H1 (cell line): ENCODE data around the gene OR51M1. TPM values are rescaled to one million over a fixed set of nuclear protein-coding genes. Genes with fewer than 3 reads are reported as not detected.

Experiments used
- CTCF ChIA-PET: fragments of 300-600 bp; sonication (Branson Sonifier 250); formaldehyde crosslinking; loops from one replicate; lab custom pipeline; 2021; ENCODE audit not compliant: partially characterized antibody; lab: Charles Lee
- POLR2A ChIA-PET: fragments of 300-600 bp; sonication (Branson Sonifier 250); formaldehyde crosslinking; loops from one replicate; lab custom pipeline; 2021; ENCODE audit warnings: inconsistent platforms; ENCODE audit not compliant: partially characterized antibody; lab: Charles Lee
- DNase-seq, 2 experiments: peaks; one replicate each; pipeline versions ENCODE4 v3.0.0 to v3.0.0-alpha.2; 2010 to 2022; ENCODE audit warnings: low spot score in 2 of 2, low read depth in 1 of 2, mixed read lengths in 1 of 2
- FAIRE-seq: peaks from 2 replicates; lab custom pipeline; 2011; peaks lifted over from hg19 to GRCh38; lab: Jason Lieb, UNC
- H2AFZ ChIP-seq: 2 replicates; pipeline ENCODE4 v1.8.1; 2012; ENCODE audit warnings: low read length, inconsistent platforms
- H2AK5ac ChIP-seq: 2 replicates; pipeline ENCODE4 v1.6.1; 2013; ENCODE audit warnings: low read depth, low read length
- H2BK120ac ChIP-seq: replicated peaks from 2 replicates; pipeline ENCODE3; 2013; ENCODE audit warnings: low read depth, low read length, inconsistent platforms
- H2BK12ac ChIP-seq: 2 replicates; pipeline ENCODE4 v1.6.1; 2013; ENCODE audit warnings: low read depth, low read length
- H2BK15ac ChIP-seq: 2 replicates; pipeline ENCODE4 v1.6.1; 2013; ENCODE audit warnings: low read length
- H2BK20ac ChIP-seq: 2 replicates; pipeline ENCODE4 v1.6.1; 2013; ENCODE audit warnings: low read length
- H2BK5ac ChIP-seq: 2 replicates; pipeline ENCODE4 v1.6.1; 2013; ENCODE audit warnings: low read depth, low read length
- H3K14ac ChIP-seq: 2 replicates; pipeline ENCODE4 v1.6.1; 2013; ENCODE audit warnings: inconsistent platforms; ENCODE audit not compliant: insufficient read length
- H3K18ac ChIP-seq: 2 replicates; pipeline ENCODE4 v1.6.1; 2013; ENCODE audit warnings: low read length; ENCODE audit errors: extremely low read depth
- H3K23ac ChIP-seq: 2 replicates; pipeline ENCODE4 v1.6.1; 2013; ENCODE audit warnings: inconsistent platforms; ENCODE audit not compliant: insufficient read length
- H3K23me2 ChIP-seq: 2 replicates; pipeline ENCODE4 v1.6.1; 2013; ENCODE audit warnings: low read depth, low read length
- H3K27ac ChIP-seq: 2 replicates; pipeline ENCODE4 v1.6.1; 2011; ENCODE audit warnings: low read depth, low read length, inconsistent platforms
- H3K27me3 ChIP-seq, 4 experiments: replicated peaks in 1 of 4; 1 replicate in 1 of 4; 2 replicates in 3 of 4; pipeline versions ENCODE4 v1.6.1 to v1.8.1; 2011 to 2013; ENCODE audit warnings: low read length in 3 of 4, mild to moderate bottlenecking in 3 of 4, inconsistent platforms in 2 of 4, mixed read lengths in 2 of 4, moderate library complexity in 1 of 4; ENCODE audit not compliant: control insufficient read depth in 3 of 4, insufficient read depth in 3 of 4; ENCODE audit errors: extremely low read depth in 1 of 4
- H3K36me3 ChIP-seq, 4 experiments: 2 replicates each; pipeline versions ENCODE4 v1.6.1 to v1.8.1; 2011 to 2013; ENCODE audit warnings: mild to moderate bottlenecking in 4 of 4, low read length in 3 of 4, moderate library complexity in 2 of 4, control low read depth in 1 of 4, inconsistent platforms in 1 of 4; ENCODE audit not compliant: insufficient read depth in 4 of 4, control insufficient read depth in 2 of 4
- H3K4ac ChIP-seq: replicated peaks from 2 replicates; pipeline ENCODE3; 2013; ENCODE audit warnings: low read length, low read depth, mixed read lengths, inconsistent platforms; ENCODE audit not compliant: insufficient read length
- H3K4me1 ChIP-seq, 4 experiments: replicated peaks in 1 of 4; 1 replicate in 1 of 4; 2 replicates in 3 of 4; pipeline versions ENCODE4 v1.6.1 to v1.8.1; 2011 to 2013; ENCODE audit warnings: low read length in 3 of 4, inconsistent platforms in 2 of 4, mixed read lengths in 1 of 4; ENCODE audit not compliant: insufficient read depth in 4 of 4, control insufficient read depth in 3 of 4
- H3K4me2 ChIP-seq, 2 experiments: 2 replicates each; pipeline versions ENCODE4 v1.6.1 to v1.8.1; 2011 to 2013; ENCODE audit warnings: low read depth in 2 of 2, low read length in 2 of 2, control low read depth in 1 of 2, inconsistent platforms in 1 of 2, mild to moderate bottlenecking in 1 of 2; ENCODE audit not compliant: insufficient read depth in 1 of 2
- H3K4me3 ChIP-seq, 4 experiments: fragments of 200-600, 300-600 bp in 1 of 4; sonication (generic), shearing (Covaris generic), sonication (Bioruptor Twin) in 1 of 4; 2 replicates each; pipeline versions ENCODE4 v1.5.1 to v1.8.1; 2011 to 2016; ENCODE audit warnings: low read length in 4 of 4, low read depth in 3 of 4, control low read depth in 2 of 4, inconsistent platforms in 2 of 4, mild to moderate bottlenecking in 2 of 4, mixed read lengths in 1 of 4, moderate library complexity in 1 of 4; ENCODE audit not compliant: insufficient read depth in 2 of 4; ENCODE audit errors: extremely low read depth in 1 of 4
- H3K56ac ChIP-seq: replicated peaks from 2 replicates; pipeline ENCODE3; 2013; ENCODE audit warnings: low read depth, mild to moderate bottlenecking, mixed read lengths, low read length, inconsistent platforms; ENCODE audit not compliant: insufficient read length
- H3K79me1 ChIP-seq: 2 replicates; pipeline ENCODE4 v1.6.1; 2013; ENCODE audit warnings: low read depth, low read length, control low read depth
- H3K79me2 ChIP-seq, 2 experiments: 2 replicates each; pipeline versions ENCODE4 v1.6.1 to v1.8.1; 2012 to 2013; ENCODE audit warnings: low read length in 2 of 2, mild to moderate bottlenecking in 2 of 2, inconsistent platforms in 1 of 2; ENCODE audit not compliant: insufficient read depth in 2 of 2, control insufficient read depth in 1 of 2
- H3K9ac ChIP-seq, 4 experiments: replicated peaks in 1 of 4; 1 replicate in 1 of 4; 2 replicates in 3 of 4; pipeline versions ENCODE4 v1.6.1 to v1.8.1; 2011 to 2013; ENCODE audit warnings: low read depth in 3 of 4, low read length in 3 of 4, control low read depth in 2 of 4, mild to moderate bottlenecking in 2 of 4, moderate library complexity in 2 of 4, inconsistent platforms in 1 of 4; ENCODE audit errors: extremely low read depth in 1 of 4
- H3K9me3 ChIP-seq, 2 experiments: 2 replicates each; pipeline versions ENCODE4 v1.6.1 to v1.8.1; 2012 to 2013; ENCODE audit warnings: mild to moderate bottlenecking in 2 of 2, moderate library complexity in 2 of 2, control low read depth in 1 of 2, inconsistent platforms in 1 of 2, low read depth in 1 of 2, low read length in 1 of 2, mixed read lengths in 1 of 2; ENCODE audit not compliant: insufficient read depth in 2 of 2
- H4K20me1 ChIP-seq, 2 experiments: replicated peaks in 1 of 2; 2 replicates each; pipeline versions ENCODE3 to v1.8.1; 2011 to 2013; ENCODE audit warnings: inconsistent platforms in 2 of 2, low read length in 2 of 2, mild to moderate bottlenecking in 1 of 2; ENCODE audit not compliant: insufficient read depth in 2 of 2, control insufficient read depth in 1 of 2
- H4K5ac ChIP-seq: 2 replicates; pipeline ENCODE4 v1.6.1; 2013; ENCODE audit warnings: low read length, low read depth, mixed read lengths, inconsistent platforms; ENCODE audit not compliant: insufficient read length
- H4K8ac ChIP-seq: 2 replicates; pipeline ENCODE4 v1.8.0; 2013; ENCODE audit warnings: mild to moderate bottlenecking, moderate library complexity, low read length, inconsistent platforms; ENCODE audit not compliant: insufficient read depth; ENCODE audit errors: extremely low read depth
- H4K91ac ChIP-seq: replicated peaks from 2 replicates; pipeline ENCODE3; 2013; ENCODE audit warnings: low read length, mixed read lengths, inconsistent platforms; ENCODE audit not compliant: insufficient read length
- CBX8 ChIP-seq: fragments of 300-800, 300-1000 bp; sonication (generic); IDR thresholded peaks from 2 replicates; pipeline ENCODE4 v1.7.1; 2016; ENCODE audit warnings: low read depth, low read length, borderline replicate concordance
- HDAC2 ChIP-seq, 2 experiments: fragments of 300-600 bp in 1 of 2; sonication (generic) in 1 of 2; IDR thresholded peaks; 2 replicates each; pipeline ENCODE4 v1.6.1; 2011 to 2012; ENCODE audit warnings: low read depth in 2 of 2, low read length in 2 of 2, mild to moderate bottlenecking in 2 of 2, moderate library complexity in 2 of 2, borderline replicate concordance in 1 of 2, inconsistent platforms in 1 of 2
- PHF8 ChIP-seq: fragments of 200-600 bp; sonication (generic); conservative IDR thresholded peaks from 2 replicates; pipeline ENCODE4 v1.7.1; 2012; ENCODE audit warnings: low read depth, mild to moderate bottlenecking, inconsistent platforms, low read length, moderate library complexity
- TCF12 ChIP-seq: IDR thresholded peaks from 2 replicates; pipeline ENCODE4 v1.6.1; 2011; ENCODE audit warnings: low read depth, mild to moderate bottlenecking, low read length
- YY1 ChIP-seq: IDR thresholded peaks from 2 replicates; pipeline ENCODE4 v1.6.1; 2011; ENCODE audit warnings: low read depth, mild to moderate bottlenecking, low read length
- WGBS, 2 experiments: shearing (Covaris generic) in 1 of 2; methylation state at CpG; one replicate each; pipeline versions ENCODE4 v1.1.6 to v1.1.7; 2013 to 2015; ENCODE audit warnings: low lambda C conversion rate in 2 of 2, mixed read lengths in 2 of 2, inconsistent platforms in 1 of 2, low coverage in 1 of 2, missing lambda C conversion rate in 1 of 2; ENCODE audit not compliant: insufficient replicate concordance in 2 of 2, insufficient coverage in 1 of 2, insufficient read length in 1 of 2; ENCODE audit errors: extremely low coverage in 1 of 2, missing lambda C conversion rate in 1 of 2; 5-methylcytosine and 5-hydroxymethylcytosine counted together
- polyA plus RNA-seq, 7 experiments: library from polyadenylated mRNA; depleted of rRNA in 3 of 7; stranded (reverse) in 5 of 7; unstranded in 2 of 7; fragments of >200 nt in 5 of 7; fragments of 200-250 nt in 2 of 7; gene quantifications; 1 replicate in 5 of 7; 2 replicates in 1 of 7; 4 replicates in 1 of 7; pipeline versions ENCODE4 v1.2.1 to v1.2.3, GENCODE V29; 2011 to 2013; ENCODE audit warnings: missing spikeins in 2 of 7, mixed read lengths in 2 of 7
- total RNA-seq: library from RNA; stranded (reverse); fragmentation: NEBNext Ultra II Directional; extraction: Animal tissue kit (Norgen Biotek cat#: 25700); gene quantifications from 2 replicates; pipeline ENCODE4 v1.2.1, GENCODE V29; 2021

The OR51M1 gene
- total and polyA plus RNA-seq, 2 of the 8 experiments (the other 6 are each of a cell fraction or from before 2014, with no cell fraction given), result 0.08 TPM; not detected in 1

GRCh38 chr11:5367448-5368074 lies 16.1 kb upstream of the OR51M1 start:
- CTCF ChIA-PET, result interaction anchor here (0.6 kb wide), 1 partner anchor 1288 kb away, joined by 3 read pairs; no protein-coding TSS in a partner anchor
- H3K18ac ChIP-seq, result no peak overlapping the region
- no peak for FAIRE-seq

More at GRCh38 chr11:5367448-5368074, 16.1 kb upstream of the OR51M1 start:
- Histone ChIP-seq H4K91ac (no peak overlapping the region), H3K9ac (no peak overlapping the region), H3K79me1 (no peaks in the 10 kb centered on the region), H2BK5ac (no peak overlapping the region), H3K9me3 (no peaks in the 10 kb centered on the region), H4K8ac (no peak overlapping the region), H3K4me3 (no peak overlapping the region), H4K5ac (no peak overlapping the region), H2BK12ac (no peak overlapping the region), H3K27ac (no peak overlapping the region), H3K23ac (no peak overlapping the region), H2AK5ac (no peak overlapping the region), H3K14ac (no peak overlapping the region), H2BK20ac (no peak overlapping the region), H2BK15ac (no peak overlapping the region), H4K20me1 (no peaks in the 10 kb centered on the region), H3K27me3 (no peaks in the 10 kb centered on the region), H3K4me1 (no peaks in the 10 kb centered on the region), H3K56ac (no peak overlapping the region), H2BK120ac (no peak overlapping the region), H3K79me2 (no peaks in the 10 kb centered on the region), H2AFZ (no peak overlapping the region), H3K23me2 (peaks cover 4% of the 10 kb centered on the region; the same call in 1 of the 2 replicates), H3K4ac (no peak overlapping the region), H3K4me2 (no peak overlapping the region), H3K36me3 (no peaks in the 10 kb centered on the region)
- no peak for DNase-seq
- TF ChIP-seq TCF12, result no peak
- TF ChIP-seq HDAC2 (IDR thresholded peaks at IDR 0.05; ENCODE audit: borderline replicate concordance in 1 of 2, low read depth in 2 of 2, low read length in 2 of 2), result no peak
- TF ChIP-seq PHF8, result no peak
- no peak for TF ChIP-seq CBX8
- TF ChIP-seq YY1, result no peak
- WGBS, 2 experiments, result 82% methylated on average over 2 of the region's 2 CpGs; no CpG with 5 or more reads in 1 of the 2 experiments
- POLR2A ChIA-PET, result no interaction called here
